Fibroblast of skin of right quadriceps (primary cell): Measurements from ENCODE around the gene TLK2.
A peak's percentile ranks its signal among the peaks of the same experiment; 100 is the strongest.
"Not testable (repeated sequence)": the region's sequence is repeated elsewhere in the genome, so short reads cannot be mapped to it uniquely, and the experiment has no call there.

ENCODE experiments used
- DNase-seq: peaks from one replicate; pipeline ENCODE4 v3.0.0-alpha.2; 2013

Gene TLK2

GRCh38 chr17:62565817-62566216 is 87.2 kb downstream of the TLK2 start:
- DNase-seq: peak; percentile 87

DNA sequence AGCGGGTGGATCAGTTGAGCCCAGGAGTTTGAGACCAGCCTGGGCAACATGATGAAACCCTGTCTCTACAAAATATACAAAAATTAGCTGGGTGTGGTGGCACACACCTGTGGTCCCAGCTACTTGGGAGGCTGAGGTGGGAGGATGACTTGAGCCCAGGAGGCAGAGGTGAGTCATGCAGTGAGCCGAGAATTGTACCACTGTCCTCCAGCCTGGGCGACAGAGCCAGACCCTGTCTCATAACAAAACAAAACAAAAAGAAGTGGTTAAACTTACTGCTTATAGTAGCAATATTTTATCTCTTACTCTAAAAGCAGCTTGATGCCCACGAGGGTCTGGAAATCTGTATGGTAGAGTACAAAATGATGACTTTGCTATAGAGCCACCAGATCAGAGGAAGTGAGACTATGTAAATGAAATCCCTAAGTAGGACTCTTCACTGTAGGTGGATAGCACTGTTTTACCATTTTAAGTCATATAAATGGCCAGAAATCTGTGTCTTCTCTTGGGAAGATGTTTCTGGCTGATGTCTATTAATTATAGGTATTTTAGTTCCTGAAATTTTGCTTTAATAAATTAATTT is 88.5 kb downstream of the TLK2 start:
- no peak for DNase-seq

GRCh38 chr17:62572488-62572887 is 93.9 kb downstream of the TLK2 start:
- no peak for DNase-seq

GRCh38 chr17:62572888-62573401 is 94.3 kb downstream of the TLK2 start:
- DNase-seq: peak; percentile 33

- DNase-seq: no peak
These were observed 95.0 kb downstream of the TLK2 start for GRCh38 chr17:62573480-62574117.

- DNase-seq: no peak
These were observed 97.8 kb downstream of the TLK2 start for GRCh38 chr17:62576382-62576781.

- DNase-seq: no peak
These were observed 100.3 kb downstream of the TLK2 start for GRCh38 chr17:62578757-62579487.

GRCh38 chr17:62580947-62581346 is 102.3 kb downstream of the TLK2 start:
- DNase-seq: no peak

- peak; percentile 39 for DNase-seq
These were observed 103.1 kb downstream of the TLK2 start for GRCh38 chr17:62581764-62582163.

DNA sequence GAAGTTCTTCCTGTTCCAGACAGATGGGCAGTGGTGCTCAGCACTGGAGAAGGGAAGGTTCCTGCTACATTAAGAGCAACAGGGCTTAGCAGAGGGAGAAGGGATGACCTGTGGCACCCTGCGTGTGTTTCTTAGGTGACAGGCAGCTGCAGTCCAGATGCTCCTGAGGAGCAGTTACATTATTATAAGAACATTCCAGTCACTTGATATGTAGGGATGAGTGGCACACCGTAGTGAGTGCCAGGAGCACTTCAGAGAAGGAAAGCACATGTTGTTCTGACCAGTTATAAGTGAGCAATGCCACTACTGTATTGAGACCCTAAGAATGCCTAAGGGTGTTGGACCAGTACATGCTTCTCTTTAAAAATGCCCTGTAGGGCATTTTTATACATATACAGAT is 108.9 kb downstream of the TLK2 start:
- DNase-seq: no peak

- DNase-seq: no peak
These were observed 109.5 kb downstream of the TLK2 start for GRCh38 chr17:62588109-62588508.

DNA sequence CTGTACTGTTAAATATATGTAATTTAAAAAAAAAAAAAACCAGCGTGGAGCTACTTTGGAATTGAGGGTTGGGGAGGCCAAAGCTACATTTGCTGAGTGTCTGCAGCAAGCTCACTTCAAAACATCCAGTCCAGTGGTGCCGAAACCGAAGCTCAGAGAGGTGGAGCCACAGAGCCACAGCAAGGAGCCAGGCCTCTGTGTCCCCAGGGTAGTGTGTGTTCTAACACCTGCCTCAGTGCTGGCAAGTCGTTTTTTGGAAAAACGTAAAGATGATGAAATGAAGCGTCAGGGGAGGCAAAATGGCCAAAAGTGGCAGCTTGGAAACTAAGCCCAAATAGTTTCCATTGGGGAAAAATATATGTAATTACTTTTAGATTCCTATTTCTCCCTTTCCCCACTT is 112.7 kb downstream of the TLK2 start:
- no peak for DNase-seq

DNA sequence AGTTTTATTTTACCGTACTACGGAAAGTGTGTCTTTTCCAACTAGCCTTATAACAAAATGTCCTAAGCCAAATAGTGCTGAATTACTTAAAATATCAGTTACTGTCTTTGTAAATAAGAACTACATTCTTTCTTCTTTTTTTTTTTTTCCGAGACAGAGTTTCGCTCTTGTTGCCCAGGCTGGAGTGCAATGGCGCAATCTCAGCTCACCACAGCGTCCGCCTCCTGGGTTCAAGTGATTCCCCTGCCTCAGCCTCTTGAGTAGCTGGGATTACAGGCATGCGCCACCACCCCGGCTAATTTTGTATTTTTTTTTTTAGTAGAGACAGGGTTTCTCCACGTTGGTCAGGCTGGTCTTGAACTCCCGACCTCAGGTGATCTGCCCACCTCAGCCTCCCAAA is 113.2 kb downstream of the TLK2 start:
- not testable (repeated sequence) for DNase-seq

- peak; percentile 15 for DNase-seq
These were observed 113.9 kb downstream of the TLK2 start for GRCh38 chr17:62592341-62593099.

DNA sequence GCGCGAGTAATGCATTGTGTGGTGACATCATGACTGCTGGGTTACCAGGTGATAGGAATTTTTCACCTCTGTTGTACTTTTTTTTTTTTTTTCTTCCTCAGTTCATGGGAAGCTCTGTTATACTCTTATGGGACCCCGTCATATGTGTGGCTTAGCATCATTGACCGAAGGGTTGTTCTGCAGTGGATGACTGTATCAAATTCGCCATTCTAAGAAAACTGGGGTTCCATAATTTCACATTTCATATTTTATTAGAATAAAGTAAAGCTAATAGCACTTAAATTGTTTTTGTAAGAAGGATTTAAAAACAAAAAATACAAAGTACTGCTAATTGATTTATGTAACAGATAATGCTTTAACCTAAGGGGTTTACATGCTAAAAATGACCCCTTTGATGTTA is 116.9 kb downstream of the TLK2 start:
- no peak for DNase-seq

GRCh38 chr17:62596662-62597061 is 118.0 kb downstream of the TLK2 start:
- DNase-seq: no peak

DNA sequence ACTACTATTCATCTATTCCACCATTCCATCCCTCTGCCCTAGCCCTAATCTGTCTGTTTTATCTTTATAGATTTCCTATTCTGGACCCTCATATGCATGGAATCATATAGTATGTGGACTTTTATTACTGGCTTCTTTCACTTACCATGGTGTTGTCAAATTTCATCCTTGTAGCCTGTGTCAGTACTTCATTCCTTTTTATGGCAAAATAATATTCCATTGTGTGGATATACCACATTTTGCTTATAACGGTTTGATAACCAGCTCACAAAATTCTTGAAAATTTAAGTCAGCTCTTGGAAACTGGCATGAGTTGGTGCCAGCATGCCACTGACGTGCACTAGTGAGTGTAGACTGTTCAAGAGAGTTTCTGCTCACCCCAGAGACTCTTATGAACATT is 118.5 kb downstream of the TLK2 start:
- no peak for DNase-seq

- no peak for DNase-seq
These were observed 119.3 kb downstream of the TLK2 start for GRCh38 chr17:62597920-62598319.

DNA sequence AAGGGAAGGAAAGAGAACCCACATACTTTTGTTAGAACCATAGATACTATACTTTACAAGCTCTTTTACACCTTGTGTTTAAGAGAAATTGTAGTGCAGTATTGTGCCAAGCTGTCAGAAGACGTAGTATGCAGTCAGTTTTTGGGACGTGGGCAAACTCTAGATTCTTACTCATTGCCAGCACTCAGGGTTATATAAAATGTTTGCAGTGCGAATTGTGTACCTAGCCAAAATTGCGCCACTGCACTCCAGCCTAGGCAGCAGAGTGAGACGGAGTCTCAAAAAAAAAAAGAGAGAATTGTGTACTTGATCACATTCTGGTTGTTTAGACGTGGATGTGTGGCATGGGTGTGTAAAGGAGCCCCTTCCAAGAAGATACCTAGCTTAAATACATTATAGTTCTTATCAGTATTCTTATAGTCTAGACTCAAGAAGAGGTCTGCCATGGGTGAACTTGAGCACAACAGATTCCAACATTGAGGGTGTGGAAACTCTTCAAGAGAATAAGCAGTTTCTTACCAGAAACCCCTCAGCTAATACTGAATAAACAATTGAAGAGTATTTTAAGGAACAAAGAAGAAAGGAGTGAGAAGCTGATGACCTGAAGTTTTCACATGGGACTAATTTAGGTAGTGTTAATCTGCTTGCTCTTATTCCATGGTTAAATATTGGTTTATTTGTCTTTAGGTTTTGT is 121.5 kb downstream of the TLK2 start:
- DNase-seq: no peak

- no peak for DNase-seq
These were observed 122.2 kb downstream of the TLK2 start for GRCh38 chr17:62600805-62601204.

DNA sequence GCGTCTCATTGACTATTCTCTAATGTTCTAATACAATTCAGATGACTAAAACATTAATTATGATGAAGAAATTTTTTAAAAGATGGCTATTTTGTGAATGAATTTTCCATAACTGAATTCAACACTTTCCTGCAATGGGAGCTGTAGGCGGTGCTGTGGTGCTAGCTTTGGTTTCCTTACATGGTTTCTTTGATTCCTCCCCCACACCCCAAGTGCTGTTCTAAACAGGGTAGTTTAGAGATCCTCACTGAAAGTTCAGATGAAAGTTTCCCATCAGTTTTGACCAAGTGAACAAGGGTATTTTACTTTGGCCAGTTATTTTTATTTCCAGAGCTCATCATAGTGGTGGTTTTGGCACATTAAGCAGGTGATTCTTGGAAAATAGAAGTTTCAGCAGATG is 122.8 kb downstream of the TLK2 start:
- DNase-seq: no peak

DNA sequence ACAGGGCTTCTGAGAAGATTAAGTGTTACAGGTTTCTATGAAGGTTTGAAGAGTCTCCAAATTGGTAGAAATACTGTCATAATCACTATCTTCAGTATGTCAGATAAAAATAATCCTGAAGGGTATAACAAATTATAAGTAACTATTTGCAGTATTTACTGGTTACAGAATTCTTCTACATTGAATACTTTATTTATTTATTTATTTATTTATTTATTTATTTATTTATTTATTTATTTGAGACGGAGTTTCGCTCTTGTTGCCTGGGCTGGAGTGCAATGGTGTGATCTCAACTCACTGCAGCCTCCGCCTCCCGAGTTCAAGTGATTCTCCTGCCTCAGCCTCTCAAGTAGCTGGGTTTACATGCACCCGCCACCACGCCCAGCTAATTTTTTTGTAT is 125.2 kb downstream of the TLK2 start:
- DNase-seq: not testable (repeated sequence)

GRCh38 chr17:62605588-62605987 is 127.0 kb downstream of the TLK2 start:
- no peak for DNase-seq
